Neural cell (in vitro differentiated cells): ENCODE data around the gene P2RY6. TPM values are rescaled to one million over a fixed set of nuclear protein-coding genes. Genes with fewer than 3 reads are reported as not detected.

Experiments used
- H2AFZ ChIP-seq: fragments of 200-600, 300-800 bp; sonication (generic), shearing (Covaris generic); 2 replicates; pipeline ENCODE4 v1.6.0; 2014; ENCODE audit warnings: low read depth, mild to moderate bottlenecking, antibody characterized with exemption, low read length, moderate library complexity
- H3F3A ChIP-seq: fragments of 200-600 bp; shearing (Covaris generic); 2 replicates; pipeline ENCODE4 v1.6.1; 2016; ENCODE audit warnings: mild to moderate bottlenecking, moderate library complexity, mixed read lengths, antibody characterized with exemption, low read length; ENCODE audit not compliant: insufficient read depth, poor library complexity, severe bottlenecking
- H3K27ac ChIP-seq: fragments of 200-600, 300-800 bp; sonication (generic), shearing (Covaris generic); 2 replicates; pipeline ENCODE4 v1.5.1; 2014; ENCODE audit warnings: mild to moderate bottlenecking, low read length, moderate library complexity
- H3K27me3 ChIP-seq: fragments of 300-800, 200-600 bp; sonication (generic), shearing (Covaris generic); 2 replicates; pipeline ENCODE4 v1.6.0; 2014; ENCODE audit warnings: mild to moderate bottlenecking, low read depth, low read length, moderate library complexity; ENCODE audit not compliant: insufficient read depth
- H3K36me3 ChIP-seq: fragments of 300-800, 200-600 bp; sonication (generic), shearing (Covaris generic); 2 replicates; pipeline ENCODE4 v1.5.1; 2014; ENCODE audit warnings: mild to moderate bottlenecking, antibody characterized with exemption, low read length, moderate library complexity; ENCODE audit not compliant: insufficient read depth
- H3K4me2 ChIP-seq: fragments of 300-800, 200-600 bp; sonication (generic), shearing (Covaris generic); 2 replicates; pipeline ENCODE4 v1.6.0; 2014; ENCODE audit warnings: mild to moderate bottlenecking, low read length
- H3K4me3 ChIP-seq: fragments of 300-800, 200-600 bp; sonication (generic), shearing (Covaris generic); 2 replicates; pipeline ENCODE4 v1.5.1; 2014; ENCODE audit warnings: mild to moderate bottlenecking, low read length, moderate library complexity
- H3K79me2 ChIP-seq: fragments of 200-600 bp; shearing (Covaris generic); replicated peaks from 2 replicates; pipeline ENCODE4 v1.6.0; 2014; ENCODE audit warnings: mild to moderate bottlenecking, low read length, moderate library complexity; ENCODE audit not compliant: insufficient read depth
- H3K9ac ChIP-seq: fragments of 300-800, 200-600 bp; sonication (generic), shearing (Covaris generic); 2 replicates; pipeline ENCODE4 v1.6.1; 2016; ENCODE audit warnings: mild to moderate bottlenecking, low read length, mixed read lengths
- H3K9me2 ChIP-seq: fragments of 200-600 bp; shearing (Covaris generic); 2 replicates; pipeline ENCODE4 v1.6.1; 2016; ENCODE audit warnings: mild to moderate bottlenecking, low read length, mixed read lengths; ENCODE audit not compliant: insufficient read depth
- H3K9me3 ChIP-seq: fragments of 200-600, 300-800 bp; sonication (generic), shearing (Covaris generic); 2 replicates; pipeline ENCODE4 v1.6.1; 2016; ENCODE audit warnings: mild to moderate bottlenecking, mixed run types, low read length, moderate library complexity, mixed read lengths
- H4K20me1 ChIP-seq: fragments of 200-600 bp; shearing (Covaris generic); 2 replicates; pipeline ENCODE4 v1.6.1; 2016; ENCODE audit warnings: mild to moderate bottlenecking, mixed run types; ENCODE audit not compliant: insufficient read depth
- CTCF ChIP-seq: fragments of 450-650 bp; IDR thresholded peaks from 2 replicates; pipeline ENCODE4 v1.5.1; 2014; ENCODE audit warnings: antibody characterized with exemption, mild to moderate bottlenecking, moderate library complexity; ENCODE audit not compliant: poor library complexity, severe bottlenecking
- EP300 ChIP-seq: fragments of 450-650 bp; conservative IDR thresholded peaks from 2 replicates; pipeline ENCODE4 v1.6.1; 2014; ENCODE audit warnings: antibody characterized with exemption, mild to moderate bottlenecking, moderate library complexity; ENCODE audit not compliant: poor library complexity, severe bottlenecking
- EZH2 ChIP-seq: fragments of 200-600, 300-800 bp; shearing (Covaris generic), sonication (generic); IDR thresholded peaks from 2 replicates; pipeline ENCODE4 v1.6.1; 2014; ENCODE audit warnings: antibody characterized with exemption, low read length, borderline replicate concordance, mild to moderate bottlenecking; ENCODE audit not compliant: insufficient read depth, poor library complexity, severe bottlenecking
- MXI1 ChIP-seq: fragments of 450-650 bp; conservative IDR thresholded peaks from 2 replicates; pipeline ENCODE4 v1.6.1; 2014; ENCODE audit warnings: antibody characterized with exemption, mild to moderate bottlenecking; ENCODE audit not compliant: poor library complexity, severe bottlenecking
- POLR2AphosphoS5 ChIP-seq: IDR thresholded peaks from 2 replicates; pipeline ENCODE4 v1.6.1; 2012
- RAD21 ChIP-seq: fragments of 450-650 bp; conservative IDR thresholded peaks from 2 replicates; pipeline ENCODE4 v1.6.1; 2014; ENCODE audit warnings: antibody characterized with exemption, mild to moderate bottlenecking, moderate library complexity
- REST ChIP-seq: IDR thresholded peaks from 2 replicates; pipeline ENCODE4 v1.6.1; 2012; ENCODE audit warnings: borderline replicate concordance
- SMC3 ChIP-seq: fragments of 450-650 bp; conservative IDR thresholded peaks from 2 replicates; pipeline ENCODE4 v1.6.1; 2014; ENCODE audit warnings: antibody characterized with exemption, mild to moderate bottlenecking, moderate library complexity; ENCODE audit not compliant: poor library complexity
- TAF1 ChIP-seq: IDR thresholded peaks from 2 replicates; pipeline ENCODE4 v1.6.1; 2012; ENCODE audit warnings: low read depth
- polyA plus RNA-seq: library from polyadenylated mRNA; depleted of rRNA; stranded (reverse); fragments of >200 nt; gene quantifications from 2 replicates; pipeline ENCODE4 v1.2.3, GENCODE V29; 2014

P2RY6 gene
- polyA plus RNA-seq, 1 donor from 2014 or later = not detected

- Histone ChIP-seq H3K27me3 (no peaks in the 10 kb centered on the region), H3K79me2 (no peaks in the 10 kb centered on the region), H3K36me3 (no peaks in the 10 kb centered on the region), H3K4me2 (no peak overlapping the region), H3K4me3 (no peak overlapping the region), H4K20me1 (no peaks in the 10 kb centered on the region), H3K27ac (no peak overlapping the region), H3K9me3 (no peaks in the 10 kb centered on the region), H3F3A (no peaks in the 10 kb centered on the region), H3K9ac (no peak overlapping the region), H3K9me2 (no peaks in the 10 kb centered on the region), H2AFZ (no peak overlapping the region)
- TF ChIP-seq EZH2 = no peak
- TF ChIP-seq CTCF = no peak
- no peak for TF ChIP-seq MXI1
- TF ChIP-seq POLR2AphosphoS5 = no peak
- no peak for TF ChIP-seq REST
- TF ChIP-seq EP300 = no peak
- no peak for TF ChIP-seq SMC3
Measured at GRCh38 chr11:73239571-73240189, 32.5 kb upstream of the P2RY6 start.

GRCh38 chr11:73240190-73240781, 31.9 kb upstream of the P2RY6 start:
- no peaks in the 10 kb centered on the region for H3F3A ChIP-seq
- H3K4me2 ChIP-seq = no peak overlapping the region
- no peak overlapping the region for H3K9ac ChIP-seq
- no peaks in the 10 kb centered on the region for H3K27me3 ChIP-seq
- H3K79me2 ChIP-seq = no peaks in the 10 kb centered on the region
- H3K9me2 ChIP-seq = no peaks in the 10 kb centered on the region
- H3K4me3 ChIP-seq = no peak overlapping the region
- TF ChIP-seq MXI1 = no peak
- TF ChIP-seq RAD21 = no peak
- TF ChIP-seq POLR2AphosphoS5 = no peak
- TF ChIP-seq EP300 = no peak
- TF ChIP-seq CTCF = no peak
- no peak for TF ChIP-seq REST
- no peak for TF ChIP-seq SMC3
- TF ChIP-seq EZH2 = no peak
- TF ChIP-seq TAF1 = no peak
- H4K20me1 ChIP-seq = no peaks in the 10 kb centered on the region
- no peaks in the 10 kb centered on the region for H3K9me3 ChIP-seq
- no peak overlapping the region for H3K27ac ChIP-seq
- no peaks in the 10 kb centered on the region for H3K36me3 ChIP-seq
- no peak overlapping the region for H2AFZ ChIP-seq
